HG02884 (cell line): ENCODE measurements around the gene GRIK1.

ENCODE experiments used
- ATAC-seq: cut with Tn5 transposase; IDR thresholded peaks from one replicate; pipeline ENCODE4 v1.9.1; 2021; ENCODE audit warnings: mild to moderate bottlenecking, moderate library complexity; ENCODE audit not compliant: unreplicated experiment

Gene GRIK1

DNA sequence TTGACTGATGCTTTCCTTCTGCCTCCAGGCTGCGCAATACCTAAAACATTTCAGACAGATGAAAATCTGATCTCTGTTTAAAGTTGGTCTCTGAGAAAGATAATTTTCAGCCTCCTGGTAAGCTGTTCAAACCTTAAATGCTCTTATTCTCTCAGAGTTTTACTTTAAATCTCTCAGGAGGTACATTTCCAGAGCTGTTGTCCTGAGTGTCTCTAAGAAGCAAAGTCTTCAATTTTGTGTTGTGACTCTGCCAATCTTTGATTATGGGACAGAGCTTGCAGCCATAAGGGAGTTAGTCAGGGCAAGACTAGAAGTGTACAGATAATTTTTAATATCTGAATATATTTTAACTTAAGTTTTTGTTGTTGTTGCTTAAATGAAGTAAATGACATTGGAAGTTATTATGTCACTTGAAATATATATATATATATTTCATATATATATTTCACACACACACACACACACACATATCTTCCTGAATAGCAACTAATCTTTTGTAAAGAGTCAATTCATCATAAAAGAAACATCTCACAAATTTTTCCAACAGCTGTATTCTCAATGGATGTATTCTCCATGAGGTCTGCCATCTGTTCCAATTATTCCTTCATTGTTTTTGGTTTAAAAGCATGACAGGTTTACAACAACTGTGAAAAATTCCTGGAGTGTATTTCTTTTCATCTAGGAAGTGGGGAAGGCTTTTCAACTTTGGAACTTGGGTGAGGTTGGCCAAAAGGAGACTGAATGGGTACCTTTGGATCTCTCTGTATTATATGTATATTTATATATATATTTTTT lies 381.7 kb downstream of the GRIK1 start:
- ATAC-seq = no peak

DNA sequence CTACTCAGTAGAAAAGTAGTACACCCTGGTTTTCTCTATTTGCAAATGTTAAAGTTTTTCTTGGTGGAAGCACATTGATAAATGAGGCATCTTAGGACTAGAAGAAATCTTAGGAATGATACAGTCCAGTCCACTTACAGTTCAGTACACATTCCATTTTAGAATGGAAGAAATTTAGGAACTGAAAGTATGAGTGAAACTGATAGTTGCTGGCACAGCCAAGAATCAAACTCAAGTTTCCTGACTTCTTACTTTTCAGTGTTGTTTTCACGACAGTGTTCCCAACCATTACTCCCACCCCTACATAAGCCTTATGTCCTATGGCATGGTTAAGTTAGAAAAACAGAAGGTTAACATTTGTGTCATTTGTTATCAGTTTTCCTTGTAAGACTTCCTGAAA lies 382.6 kb downstream of the GRIK1 start:
- ATAC-seq = no peak

DNA sequence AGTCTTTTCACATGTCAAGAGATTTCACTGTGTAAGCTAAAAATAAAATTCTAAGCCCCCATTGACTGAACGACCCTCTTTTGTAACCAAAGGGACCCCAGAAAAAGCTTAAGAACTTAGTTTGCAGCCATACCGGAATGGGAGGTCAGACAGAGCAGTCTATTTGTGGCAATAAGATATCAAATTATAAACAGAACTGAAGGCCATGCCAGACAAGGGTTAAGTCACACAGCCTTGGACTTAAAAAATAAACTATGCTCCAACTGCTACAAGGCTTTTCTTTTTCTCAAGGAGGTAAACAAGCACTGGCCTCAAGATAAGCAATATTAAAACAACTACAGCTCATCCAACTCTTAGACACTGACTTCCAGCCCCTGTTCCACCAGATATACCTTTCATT lies 384.2 kb downstream of the GRIK1 start:
- ATAC-seq = no peak

DNA sequence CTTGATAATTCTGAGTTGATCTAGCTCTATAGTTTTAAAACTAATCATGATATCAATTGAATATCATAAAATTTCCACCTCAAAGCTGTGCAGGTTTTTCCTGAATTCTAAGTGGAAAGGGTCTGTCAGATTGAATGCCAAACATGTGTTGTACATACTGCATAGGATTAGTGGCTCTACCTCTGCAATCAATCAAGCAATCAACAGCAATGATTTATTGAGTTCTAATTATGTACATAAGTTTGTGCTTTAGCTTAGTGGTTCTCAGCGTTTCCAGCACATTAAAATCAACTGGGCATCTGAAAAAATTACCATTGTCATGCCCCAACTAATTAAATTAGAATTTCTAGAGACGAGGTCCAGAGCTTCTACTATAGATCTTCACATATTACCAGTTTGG lies 389.6 kb downstream of the GRIK1 start:
- no peak for ATAC-seq

DNA sequence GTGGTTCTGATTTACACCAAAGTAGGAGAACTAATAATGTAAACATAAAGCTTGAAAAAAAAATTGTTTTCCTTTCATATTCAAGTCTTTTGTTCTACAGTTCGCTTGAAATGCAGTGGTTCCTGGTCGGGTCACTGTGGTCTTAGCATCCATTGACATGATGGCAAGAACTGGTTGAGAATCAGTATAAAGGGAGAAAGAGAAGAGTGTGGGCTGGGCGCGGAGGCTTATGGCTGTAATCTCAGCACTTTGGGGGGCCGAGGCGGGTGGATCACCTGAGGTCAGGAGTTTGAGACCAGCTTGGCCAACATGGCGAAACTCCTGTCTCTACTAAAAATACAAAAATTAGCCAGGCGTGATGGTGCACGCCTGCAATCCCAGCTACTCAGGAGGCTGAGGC lies 390.2 kb downstream of the GRIK1 start:
- no peak for ATAC-seq

DNA sequence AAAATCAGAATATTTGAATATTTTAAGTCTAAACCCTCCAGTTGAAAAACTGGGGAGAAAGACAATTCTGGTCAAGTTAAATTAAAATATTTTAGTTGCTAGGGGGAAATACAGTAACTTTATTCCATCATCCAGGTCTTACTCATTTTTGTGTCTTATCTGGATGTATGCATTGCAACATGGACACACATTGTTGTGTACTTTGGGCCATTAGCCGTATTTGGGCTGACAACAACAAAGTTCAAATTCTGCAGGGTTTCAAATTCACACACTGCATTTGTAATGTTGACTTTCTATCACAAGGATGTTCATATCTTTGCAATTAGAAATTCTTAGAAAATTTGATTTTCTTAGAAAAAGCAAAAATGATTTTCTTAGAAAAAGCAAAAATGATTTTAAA lies 391.8 kb downstream of the GRIK1 start:
- no peak for ATAC-seq

DNA sequence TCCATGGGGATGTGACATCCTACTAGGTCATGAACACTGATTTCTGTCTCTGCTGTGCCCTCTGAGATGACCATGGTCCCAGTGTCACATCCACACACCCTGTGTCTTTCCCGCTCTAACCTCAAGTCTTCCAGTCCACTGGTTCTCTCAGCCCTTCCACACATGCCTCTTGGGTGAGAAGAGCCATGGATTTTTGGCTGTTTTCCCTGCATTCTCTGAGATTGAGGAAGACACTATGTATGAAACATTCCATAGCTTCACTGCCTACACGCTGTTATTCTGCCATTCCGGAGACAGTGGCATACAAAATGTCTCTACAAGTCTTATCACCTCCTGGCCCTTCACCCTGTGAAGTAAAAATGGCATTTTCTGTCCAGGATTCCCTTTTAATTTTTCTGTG lies 393.7 kb downstream of the GRIK1 start:
- ATAC-seq = no peak

DNA sequence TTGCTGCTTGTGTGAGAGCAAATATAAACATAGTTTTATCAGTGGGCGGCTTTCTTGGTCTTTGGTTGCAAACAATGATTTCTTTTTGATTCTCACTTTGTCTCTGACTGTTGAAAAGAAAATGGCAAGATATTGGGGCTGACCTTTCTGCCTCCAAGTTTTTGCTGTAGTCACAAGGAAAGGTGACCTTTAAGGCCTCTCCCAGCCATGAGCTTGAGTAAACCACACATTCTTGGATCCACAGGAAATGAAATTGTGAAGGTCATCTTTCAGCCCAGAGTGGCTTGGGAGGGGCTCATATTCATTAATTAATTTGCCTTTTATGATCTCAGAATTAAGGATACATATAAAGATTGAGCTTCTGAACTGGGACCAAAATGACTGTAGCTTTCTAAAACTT lies 399.5 kb downstream of the GRIK1 start:
- no peak for ATAC-seq

DNA sequence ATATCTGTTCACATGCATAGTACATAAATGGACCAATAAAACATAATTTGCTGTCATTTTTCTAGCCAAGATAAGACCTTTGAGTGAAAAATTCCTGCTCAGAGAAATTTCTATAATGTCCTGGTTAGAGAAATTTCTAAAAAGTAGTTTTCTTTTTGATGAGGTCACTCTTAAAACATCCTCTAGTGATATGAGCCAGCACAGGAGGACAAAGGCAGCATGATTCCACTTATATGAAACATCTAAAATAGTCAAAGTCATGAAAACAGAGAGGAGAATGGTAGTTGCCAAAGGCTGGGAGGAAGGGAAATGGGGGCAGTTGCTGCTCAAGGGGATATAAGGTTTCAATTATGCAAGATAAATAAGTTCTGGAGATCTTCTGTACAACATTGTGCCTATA lies 401.7 kb downstream of the GRIK1 start:
- ATAC-seq = no peak

DNA sequence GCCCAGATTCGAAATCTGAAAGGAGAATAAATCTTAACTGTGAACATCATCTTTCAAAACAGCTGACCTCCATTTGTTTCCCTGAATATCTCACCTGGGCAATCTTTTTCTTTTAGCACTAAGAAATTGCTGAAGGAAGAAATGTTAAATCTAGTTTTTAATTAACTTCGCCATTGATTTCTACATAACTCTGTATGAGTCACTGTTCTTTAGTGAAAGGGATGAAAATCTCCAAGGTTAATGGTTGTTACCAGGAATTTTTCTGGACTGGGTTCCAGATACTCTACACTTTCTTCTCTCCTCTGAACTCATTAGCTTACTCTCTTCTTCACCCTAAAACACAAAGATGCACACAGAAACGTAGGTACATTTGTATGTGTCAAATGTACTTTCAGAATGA lies 405.3 kb downstream of the GRIK1 start:
- ATAC-seq = no peak

DNA sequence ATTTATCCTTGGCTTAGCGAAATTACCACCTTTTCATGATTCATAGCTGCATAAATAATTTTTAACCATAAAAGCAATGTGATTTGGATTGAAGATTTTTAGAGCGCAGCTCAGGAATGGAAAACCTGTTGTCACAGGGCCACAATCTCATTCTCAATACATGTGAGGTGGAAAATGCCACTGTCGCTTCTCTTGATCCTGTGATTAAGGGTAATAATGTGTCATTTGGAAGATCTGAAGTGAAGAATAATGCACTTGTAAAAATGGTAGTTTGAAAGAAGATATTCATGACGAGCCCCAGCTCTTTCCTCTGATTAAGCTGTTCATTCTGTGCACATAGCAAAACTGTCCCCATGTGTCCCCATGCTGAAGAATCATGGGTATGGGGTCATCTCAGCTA lies 410.7 kb downstream of the GRIK1 start:
- ATAC-seq = no peak

DNA sequence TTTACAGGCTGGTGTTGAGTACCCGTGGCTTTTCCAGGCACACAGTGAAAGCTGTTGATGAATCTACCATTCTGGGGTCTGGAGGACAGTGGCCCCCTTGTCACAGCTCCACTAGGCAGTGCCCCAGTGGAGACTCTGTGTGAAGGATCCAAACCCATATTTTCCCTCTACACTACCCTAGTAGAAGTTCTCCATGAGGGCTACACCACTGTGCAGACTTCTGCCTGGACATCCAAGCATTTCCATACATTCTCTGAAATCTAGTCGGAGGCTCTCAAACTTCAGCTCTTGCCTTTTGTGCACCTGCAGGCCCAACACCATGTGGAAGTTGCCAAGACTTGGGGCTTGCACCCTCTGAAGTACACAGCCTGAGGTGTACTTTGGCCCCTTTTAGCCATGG lies 413.3 kb downstream of the GRIK1 start:
- no peak for ATAC-seq

DNA sequence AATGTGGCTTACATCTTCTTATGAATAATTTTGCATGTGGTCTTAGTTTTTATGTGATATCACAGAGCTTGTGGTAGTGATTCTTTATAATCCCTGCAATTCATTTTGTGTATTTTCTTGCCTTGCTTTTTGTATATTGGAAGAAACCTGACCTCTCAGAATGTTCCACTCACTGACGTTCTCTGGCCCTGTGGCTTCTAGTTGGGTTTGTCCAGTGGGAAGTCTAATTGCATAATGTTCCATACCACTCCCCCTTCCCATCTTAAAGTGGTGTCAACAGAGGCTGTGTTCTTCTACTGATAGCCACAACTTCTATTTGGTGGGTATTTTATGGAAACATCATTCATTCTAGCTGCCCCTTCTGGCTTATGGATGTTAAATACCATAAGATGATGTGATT lies 415.7 kb downstream of the GRIK1 start:
- no peak for ATAC-seq

DNA sequence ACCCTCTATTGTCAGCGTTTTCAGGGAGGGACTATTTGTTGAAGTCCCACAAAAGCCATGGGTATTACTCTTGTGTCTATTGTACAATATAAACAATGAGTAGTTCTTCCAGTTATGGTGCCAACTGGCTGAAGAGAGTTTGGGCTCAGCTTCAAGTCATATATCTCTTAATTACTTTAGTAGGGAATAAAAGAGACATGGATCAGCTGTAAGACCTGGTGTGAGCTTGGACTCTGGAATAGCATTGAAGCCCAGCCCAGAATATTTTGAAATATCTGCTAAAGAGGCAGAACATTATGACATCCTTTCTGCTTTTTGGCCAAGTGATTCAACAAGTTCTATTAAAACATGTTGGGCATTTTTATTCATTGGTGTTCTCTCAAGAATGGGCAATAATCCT lies 416.1 kb downstream of the GRIK1 start:
- no peak for ATAC-seq

DNA sequence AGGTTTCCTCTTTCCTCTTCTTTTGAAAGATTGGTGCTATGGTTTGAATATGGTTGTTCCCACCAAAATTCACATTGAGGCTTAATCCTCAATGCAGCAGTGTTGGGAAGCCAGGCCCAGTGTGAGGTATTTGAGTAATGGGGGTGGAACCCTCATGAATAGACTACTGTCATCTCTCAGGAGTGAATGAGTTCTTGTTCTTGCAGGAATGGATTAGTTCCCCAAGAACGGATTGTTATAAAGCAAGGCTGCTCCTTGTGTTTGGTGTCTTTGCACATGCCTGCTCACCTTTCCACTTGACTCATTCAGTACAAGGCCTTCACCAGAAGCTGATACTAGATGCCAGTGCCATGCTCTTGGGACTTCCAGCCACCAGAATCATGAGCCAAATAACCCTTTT lies 417.9 kb downstream of the GRIK1 start:
- no peak for ATAC-seq

DNA sequence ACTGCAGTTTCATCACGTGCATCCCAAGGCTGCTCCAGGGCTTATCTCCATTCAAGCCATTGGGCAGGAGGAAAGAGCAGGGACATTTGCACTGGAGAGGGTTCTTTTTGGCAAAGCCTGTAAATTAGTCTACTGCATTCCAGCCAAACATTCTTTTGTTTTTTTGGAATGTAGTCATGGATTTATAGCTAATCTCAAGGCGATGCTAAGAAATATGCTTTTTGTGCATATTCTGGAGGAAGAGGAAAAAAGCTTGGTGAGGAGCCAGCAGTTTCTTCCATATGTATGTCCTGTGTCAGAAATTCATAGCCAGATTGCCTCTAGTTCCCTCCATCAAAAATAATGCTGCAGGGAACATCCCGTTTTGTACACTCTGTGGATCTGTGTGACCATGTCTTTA lies 419.6 kb downstream of the GRIK1 start:
- no peak for ATAC-seq

DNA sequence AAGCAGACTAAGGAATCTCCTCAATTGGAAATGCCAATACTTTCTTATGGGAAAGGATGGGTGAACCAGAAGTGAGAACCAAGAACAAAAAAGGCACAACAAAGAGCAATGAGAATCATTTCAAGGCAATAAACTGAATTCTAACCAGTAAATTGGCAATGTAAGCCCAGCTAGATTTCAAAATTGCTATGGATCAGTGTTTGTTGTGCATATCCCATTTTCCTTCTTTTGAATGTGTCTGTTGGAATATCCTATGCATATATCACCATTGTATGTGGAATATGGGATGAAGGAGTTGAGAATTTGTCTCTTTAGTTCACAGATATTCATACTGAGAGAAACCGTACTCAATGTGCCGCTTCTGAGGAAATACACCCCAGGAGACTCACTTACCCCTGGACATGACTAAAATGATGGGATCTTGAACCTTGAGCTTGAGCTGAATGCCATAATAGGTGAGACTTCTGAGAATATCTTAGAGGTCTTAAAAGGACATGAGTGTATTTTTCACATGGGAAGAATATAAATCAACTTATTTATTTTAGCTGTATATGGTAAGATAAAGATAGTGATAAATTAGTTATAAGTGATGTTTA lies 425.0 kb downstream of the GRIK1 start:
- no peak for ATAC-seq

DNA sequence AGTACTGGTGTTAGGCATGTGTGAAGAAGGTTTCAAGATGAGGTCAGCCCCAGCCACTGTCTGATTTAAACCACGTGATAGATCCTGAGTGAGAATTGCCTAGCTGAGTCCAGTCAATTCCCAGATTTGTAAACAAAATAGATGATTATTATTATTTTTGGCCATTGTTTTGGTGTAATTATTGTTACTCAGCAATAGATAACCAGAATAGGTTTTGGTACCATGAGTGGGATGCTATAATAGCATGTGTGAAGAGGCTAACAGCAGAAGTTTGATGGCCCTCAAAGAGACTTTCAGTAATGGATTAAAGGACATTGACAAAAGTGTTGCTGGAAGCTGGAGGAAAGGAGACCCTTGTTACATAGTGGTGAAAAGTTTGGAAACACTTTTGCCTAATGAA lies 426.3 kb downstream of the GRIK1 start:
- no peak for ATAC-seq

DNA sequence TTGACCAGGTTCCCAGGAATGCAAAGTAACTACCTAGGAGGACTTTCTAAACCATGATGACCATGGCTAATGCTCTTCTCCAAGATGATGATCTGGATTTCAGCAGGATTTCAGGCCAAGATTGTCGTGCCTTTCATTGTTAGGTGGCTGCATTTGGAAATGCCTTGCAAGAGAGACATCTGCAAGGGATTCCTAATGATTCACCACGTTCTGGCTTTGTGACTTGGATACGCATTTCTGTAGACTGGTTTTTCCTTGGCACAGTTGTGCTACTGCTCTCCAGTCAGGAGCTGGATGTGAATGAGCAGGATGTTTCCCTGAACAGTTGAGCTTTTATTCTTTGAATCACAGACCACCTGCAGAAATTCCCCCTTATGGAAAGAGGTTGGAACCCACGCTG lies 428.7 kb downstream of the GRIK1 start:
- no peak for ATAC-seq

DNA sequence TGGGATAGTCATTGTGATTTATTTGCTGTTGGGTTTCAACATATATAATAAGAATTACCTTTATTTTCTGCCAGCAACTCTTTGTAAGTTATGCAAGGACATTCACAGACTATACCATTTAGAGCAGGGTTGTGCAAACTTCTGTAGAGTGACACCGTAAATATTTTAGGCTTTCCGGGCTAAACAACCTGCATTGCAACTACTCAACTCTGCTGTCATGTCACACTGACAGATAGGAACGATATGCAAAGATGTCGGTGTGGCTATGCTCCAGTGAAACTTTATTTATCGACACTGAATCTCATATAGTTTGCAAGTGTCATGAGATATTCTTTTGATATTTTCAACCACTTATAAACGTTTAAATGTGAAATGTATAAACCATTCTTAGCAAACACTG lies 430.7 kb downstream of the GRIK1 start:
- ATAC-seq = no peak

DNA sequence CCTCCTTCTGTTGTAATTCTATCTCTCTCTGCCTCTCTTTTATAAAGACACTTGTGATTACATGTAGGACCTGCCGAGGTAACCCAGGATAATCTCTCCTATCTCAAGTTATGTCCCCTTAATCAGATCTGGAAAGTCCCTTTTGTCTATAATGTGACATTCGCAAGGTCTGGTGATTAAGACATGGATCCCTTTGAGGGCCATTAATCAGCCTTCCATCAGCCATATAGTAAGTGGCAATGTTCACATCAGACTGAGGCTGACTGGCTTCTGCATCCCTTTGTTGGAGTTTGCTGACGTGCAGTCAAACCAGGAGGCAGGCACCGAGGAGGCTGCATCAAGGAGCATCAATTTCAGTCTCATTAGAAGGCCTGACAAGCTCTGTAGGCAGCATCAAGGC lies 431.5 kb downstream of the GRIK1 start:
- no peak for ATAC-seq

DNA sequence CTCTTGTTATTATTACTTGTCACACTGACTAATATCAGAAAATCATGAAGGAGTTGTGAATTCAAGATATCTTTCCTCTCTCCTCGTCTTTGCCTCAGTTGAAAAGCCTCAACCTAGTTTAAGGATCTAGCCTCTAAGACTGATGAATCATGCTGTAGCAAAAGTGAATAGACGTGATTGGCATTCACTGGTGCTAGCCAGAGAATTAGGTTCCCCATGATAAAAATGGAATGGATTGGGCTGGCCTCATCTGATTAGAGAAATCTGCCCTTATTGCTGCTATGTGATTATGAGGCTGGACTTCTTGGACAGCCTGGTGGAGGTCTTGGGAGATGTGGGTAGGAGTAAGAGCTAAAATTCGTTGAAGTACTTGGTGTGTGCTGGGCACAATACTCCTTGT lies 432.8 kb downstream of the GRIK1 start:
- ATAC-seq = no peak

DNA sequence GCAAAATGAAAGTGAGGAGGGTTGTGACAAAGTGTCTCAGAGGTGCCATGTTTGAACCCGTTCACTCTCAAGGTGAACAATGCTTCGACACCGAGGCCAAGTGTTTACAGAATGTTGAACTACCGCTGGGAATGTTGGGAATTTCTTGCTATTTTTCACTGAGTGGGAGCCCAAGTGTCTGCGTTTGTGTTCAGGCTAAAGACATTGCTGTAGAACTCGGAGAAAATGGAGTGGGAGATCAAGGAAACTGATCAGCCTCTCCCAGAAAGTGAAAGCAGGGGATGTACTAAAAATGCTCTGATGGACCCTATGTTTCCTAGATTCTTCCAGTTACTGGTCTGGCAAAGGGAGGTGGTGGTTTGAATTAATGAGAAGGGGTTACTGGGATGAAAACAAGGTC lies 433.6 kb downstream of the GRIK1 start:
- no peak for ATAC-seq
